Panc1 (cell line): ENCODE data around the gene CNKSR2. TPM values are rescaled to one million over a fixed set of nuclear protein-coding genes. Genes with fewer than 3 reads are reported as not detected.

Experiments
- ATAC-seq: fragments of 200-7000 bp; cut with Tn5 transposase; 2 replicates; pipeline ENCODE4 v1.9.1; 2020; ENCODE audit warnings: mild to moderate bottlenecking, moderate library complexity
- BruUV-seq: library from RNA; stranded (reverse); fragments of 400-500 nt; replicated peaks from 2 replicates; lab custom pipeline; 2021; lab: Mats Ljungman, UMichigan
- CTCF ChIA-PET: fragments of 300-600 bp; sonication (Branson Sonifier 250); formaldehyde crosslinking; loops from one replicate; lab custom pipeline; 2022; ENCODE audit warnings: antibody characterized with exemption; lab: Charles Lee
- POLR2A ChIA-PET: fragments of 300-600 bp; sonication (Branson Sonifier 250); formaldehyde crosslinking; loops from one replicate; lab custom pipeline; 2022; ENCODE audit warnings: antibody characterized with exemption; lab: Charles Lee
- DNase-seq: peaks from one replicate; pipeline ENCODE4 v3.0.0-alpha.2; 2010; ENCODE audit warnings: low read depth, low spot score
- H3K27ac ChIP-seq: 2 replicates; pipeline ENCODE4 v1.5.1; 2011; ENCODE audit warnings: mild to moderate bottlenecking, low read length, inconsistent platforms
- H3K27me3 ChIP-seq: fragments of 200-500 bp; sonication (Bioruptor generic); 2 replicates; pipeline ENCODE4 v1.6.0; 2014; ENCODE audit warnings: low read length, inconsistent platforms; ENCODE audit not compliant: control insufficient read depth, insufficient read depth
- H3K36me3 ChIP-seq: fragments of 200-500 bp; sonication (Bioruptor generic); 2 replicates; pipeline ENCODE4 v1.5.1; 2014; ENCODE audit warnings: inconsistent platforms, mild to moderate bottlenecking, low read length, moderate library complexity; ENCODE audit not compliant: control insufficient read depth, insufficient read depth
- H3K4me1 ChIP-seq: 2 replicates; pipeline ENCODE4 v1.5.1; 2011; ENCODE audit warnings: inconsistent platforms, mild to moderate bottlenecking, low read length, moderate library complexity; ENCODE audit not compliant: control insufficient read depth, insufficient read depth
- H3K4me3 ChIP-seq, 2 experiments: 2 replicates each; pipeline ENCODE4 v1.5.1; 2011 to 2012; ENCODE audit warnings: low read depth in 2 of 2, low read length in 2 of 2, mild to moderate bottlenecking in 2 of 2, inconsistent platforms in 1 of 2, moderate library complexity in 1 of 2
- H3K9me3 ChIP-seq: fragments of 200-500 bp; sonication (Bioruptor generic); 2 replicates; pipeline ENCODE4 v1.5.1; 2014; ENCODE audit warnings: low read depth, mild to moderate bottlenecking, inconsistent platforms, low read length, moderate library complexity; ENCODE audit not compliant: control insufficient read depth, insufficient read depth
- POLR2AphosphoS5 ChIP-seq: IDR thresholded peaks from 2 replicates; pipeline ENCODE4 v1.6.1; 2012; ENCODE audit warnings: mild to moderate bottlenecking, low read depth, low read length, moderate library complexity
- SIN3A ChIP-seq: IDR thresholded peaks from 2 replicates; pipeline ENCODE4 v1.6.1; 2012; ENCODE audit warnings: low read depth, mild to moderate bottlenecking, low read length, moderate library complexity, borderline replicate concordance; ENCODE audit not compliant: insufficient read depth
- TCF7L2 ChIP-seq: IDR thresholded peaks from 2 replicates; pipeline ENCODE4 v1.6.1; 2011; ENCODE audit warnings: mild to moderate bottlenecking, low read depth, low read length, inconsistent platforms
- in situ Hi-C: cut with HindIII; loops from 2 replicates; pipeline ENCODE4 v1.10.0; 2016; ENCODE audit warnings: low sequenced_read_pairs, low pct_unique_long_range_greater_than_20kb
- intact Hi-C: fragments of 100-400 bp; cut with micrococcal nuclease; formaldehyde crosslinking; loops from one replicate; pipeline ENCODE4 v1.10.0; 2022; ENCODE audit not compliant: unreplicated experiment
- total RNA-seq: library from RNA; stranded (reverse); gene quantifications from one replicate; pipeline ENCODE4 v1.2.1, GENCODE V29; 2021; ENCODE audit not compliant: unreplicated experiment
- TF ChIP-seq, protein P1 (sequence below), 2 experiments: IDR thresholded peaks; 2 replicates each; pipeline ENCODE4 v1.6.1; 2011 to 2012; ENCODE audit warnings: low read depth in 2 of 2, control low read depth in 1 of 2, low read length in 1 of 2, mild to moderate bottlenecking in 1 of 2, moderate library complexity in 1 of 2; ENCODE audit not compliant: insufficient read depth in 1 of 2
- TF ChIP-seq, protein P2 (sequence below): fragments of 450-650 bp; IDR thresholded peaks from 2 replicates; pipeline ENCODE4 v1.5.1; 2017; ENCODE audit warnings: mild to moderate bottlenecking

Gene CNKSR2
- total RNA-seq, 1 experiment from 2014 or later, result not detected

DNA sequence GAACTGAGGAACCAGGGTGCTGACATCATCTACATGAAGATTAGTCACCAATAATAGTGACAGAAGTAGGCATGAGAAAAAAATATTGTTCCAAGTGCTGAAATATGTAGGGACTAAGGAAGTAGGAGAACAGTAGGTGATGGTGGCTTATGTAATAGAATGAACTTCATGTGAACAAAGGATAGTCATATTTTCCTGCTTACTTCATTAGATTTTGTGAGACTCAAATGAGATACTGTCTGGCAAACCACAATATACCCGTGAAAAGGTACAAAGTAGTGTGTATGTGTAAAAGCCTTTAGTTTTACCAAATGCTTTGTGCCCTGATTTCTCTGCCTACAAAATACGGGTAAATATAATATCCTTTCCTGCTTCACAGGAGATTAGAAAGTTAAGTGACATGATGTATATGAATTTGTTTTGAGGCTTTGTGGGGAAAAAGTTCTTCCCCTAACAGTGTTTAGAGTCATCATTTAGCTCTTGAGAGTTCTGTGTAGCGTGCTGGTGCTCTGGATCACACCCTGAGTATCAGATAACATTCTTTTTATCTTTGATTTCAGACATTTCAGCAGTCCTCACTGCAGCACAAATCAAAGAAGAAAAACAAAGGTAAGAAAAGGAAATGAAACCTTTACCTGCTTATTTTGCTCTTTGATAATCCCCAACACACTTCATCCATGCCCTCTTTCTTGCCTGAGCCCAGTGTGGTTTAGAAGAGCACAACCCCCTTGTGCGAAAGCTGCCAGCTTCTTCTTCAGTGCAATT lies 216.0 kb downstream of the CNKSR2 start:
- no TSS peak for BruUV-seq

DNA sequence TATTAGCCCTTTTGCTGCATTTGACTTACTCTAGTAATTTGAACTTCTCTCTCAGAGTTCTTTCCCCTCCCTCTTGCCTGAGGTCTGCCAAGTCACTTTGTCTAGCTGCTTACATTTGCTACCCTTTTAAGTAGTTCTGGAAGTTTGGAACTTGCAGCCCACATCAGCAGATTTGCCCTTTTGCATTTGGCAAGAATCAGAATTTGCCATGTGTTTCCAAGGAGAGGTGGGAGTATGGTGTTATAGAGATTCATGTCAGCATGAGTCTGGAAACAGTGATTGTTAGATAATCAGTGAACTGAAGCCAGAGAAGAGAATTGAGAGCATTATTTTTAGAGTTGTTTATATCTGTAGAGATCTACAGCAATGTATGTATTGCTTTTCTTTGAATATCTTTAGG lies 231.8 kb downstream of the CNKSR2 start:
- BruUV-seq, result no TSS peak
- H3K27ac ChIP-seq, result no peak overlapping the region
- H3K27me3 ChIP-seq, result no peaks in the 10 kb centered on the region
- in situ Hi-C loops (no loop called here), intact Hi-C loops (no loop called here)
- ATAC-seq (no peak), DNase-seq (no peak)
- ChIA-PET CTCF (no interaction called here), POLR2A (no interaction called here)
- H3K36me3 ChIP-seq, result no peaks in the 10 kb centered on the region
- no peaks in the 10 kb centered on the region for H3K4me1 ChIP-seq
- H3K9me3 ChIP-seq, result no peaks in the 10 kb centered on the region
- TF ChIP-seq TCF7L2, result no peak
- no peak for TF ChIP-seq POLR2AphosphoS5
- TF ChIP-seq SIN3A, result no peak
- TF ChIP-seq, protein P1, sequence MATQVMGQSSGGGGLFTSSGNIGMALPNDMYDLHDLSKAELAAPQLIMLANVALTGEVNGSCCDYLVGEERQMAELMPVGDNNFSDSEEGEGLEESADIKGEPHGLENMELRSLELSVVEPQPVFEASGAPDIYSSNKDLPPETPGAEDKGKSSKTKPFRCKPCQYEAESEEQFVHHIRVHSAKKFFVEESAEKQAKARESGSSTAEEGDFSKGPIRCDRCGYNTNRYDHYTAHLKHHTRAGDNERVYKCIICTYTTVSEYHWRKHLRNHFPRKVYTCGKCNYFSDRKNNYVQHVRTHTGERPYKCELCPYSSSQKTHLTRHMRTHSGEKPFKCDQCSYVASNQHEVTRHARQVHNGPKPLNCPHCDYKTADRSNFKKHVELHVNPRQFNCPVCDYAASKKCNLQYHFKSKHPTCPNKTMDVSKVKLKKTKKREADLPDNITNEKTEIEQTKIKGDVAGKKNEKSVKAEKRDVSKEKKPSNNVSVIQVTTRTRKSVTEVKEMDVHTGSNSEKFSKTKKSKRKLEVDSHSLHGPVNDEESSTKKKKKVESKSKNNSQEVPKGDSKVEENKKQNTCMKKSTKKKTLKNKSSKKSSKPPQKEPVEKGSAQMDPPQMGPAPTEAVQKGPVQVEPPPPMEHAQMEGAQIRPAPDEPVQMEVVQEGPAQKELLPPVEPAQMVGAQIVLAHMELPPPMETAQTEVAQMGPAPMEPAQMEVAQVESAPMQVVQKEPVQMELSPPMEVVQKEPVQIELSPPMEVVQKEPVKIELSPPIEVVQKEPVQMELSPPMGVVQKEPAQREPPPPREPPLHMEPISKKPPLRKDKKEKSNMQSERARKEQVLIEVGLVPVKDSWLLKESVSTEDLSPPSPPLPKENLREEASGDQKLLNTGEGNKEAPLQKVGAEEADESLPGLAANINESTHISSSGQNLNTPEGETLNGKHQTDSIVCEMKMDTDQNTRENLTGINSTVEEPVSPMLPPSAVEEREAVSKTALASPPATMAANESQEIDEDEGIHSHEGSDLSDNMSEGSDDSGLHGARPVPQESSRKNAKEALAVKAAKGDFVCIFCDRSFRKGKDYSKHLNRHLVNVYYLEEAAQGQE (IDR thresholded peaks at IDR 0.05; ENCODE audit: insufficient read depth in 1 of 2, low read depth in 2 of 2, low read length in 1 of 2), result no peak
- TF ChIP-seq, protein P2, sequence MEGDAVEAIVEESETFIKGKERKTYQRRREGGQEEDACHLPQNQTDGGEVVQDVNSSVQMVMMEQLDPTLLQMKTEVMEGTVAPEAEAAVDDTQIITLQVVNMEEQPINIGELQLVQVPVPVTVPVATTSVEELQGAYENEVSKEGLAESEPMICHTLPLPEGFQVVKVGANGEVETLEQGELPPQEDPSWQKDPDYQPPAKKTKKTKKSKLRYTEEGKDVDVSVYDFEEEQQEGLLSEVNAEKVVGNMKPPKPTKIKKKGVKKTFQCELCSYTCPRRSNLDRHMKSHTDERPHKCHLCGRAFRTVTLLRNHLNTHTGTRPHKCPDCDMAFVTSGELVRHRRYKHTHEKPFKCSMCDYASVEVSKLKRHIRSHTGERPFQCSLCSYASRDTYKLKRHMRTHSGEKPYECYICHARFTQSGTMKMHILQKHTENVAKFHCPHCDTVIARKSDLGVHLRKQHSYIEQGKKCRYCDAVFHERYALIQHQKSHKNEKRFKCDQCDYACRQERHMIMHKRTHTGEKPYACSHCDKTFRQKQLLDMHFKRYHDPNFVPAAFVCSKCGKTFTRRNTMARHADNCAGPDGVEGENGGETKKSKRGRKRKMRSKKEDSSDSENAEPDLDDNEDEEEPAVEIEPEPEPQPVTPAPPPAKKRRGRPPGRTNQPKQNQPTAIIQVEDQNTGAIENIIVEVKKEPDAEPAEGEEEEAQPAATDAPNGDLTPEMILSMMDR, result no peak
- H3K4me3 ChIP-seq, result no peak overlapping the region

More for the DNA sequence above, 216.0 kb downstream of the CNKSR2 start:
- Histone ChIP-seq H3K36me3 (no peaks in the 10 kb centered on the region), H3K27me3 (no peaks in the 10 kb centered on the region), H3K4me1 (no peaks in the 10 kb centered on the region), H3K27ac (no peak overlapping the region), H3K4me3 (no peak overlapping the region), H3K9me3 (no peaks in the 10 kb centered on the region)
- ATAC-seq, result no peak
- no peak for DNase-seq
- TF ChIP-seq SIN3A, result no peak
- TF ChIP-seq TCF7L2, result no peak
- TF ChIP-seq, protein P2, result no peak
- TF ChIP-seq, protein P1 (IDR thresholded peaks at IDR 0.05; ENCODE audit: insufficient read depth in 1 of 2, low read depth in 2 of 2, low read length in 1 of 2), result no peak
- TF ChIP-seq POLR2AphosphoS5, result no peak
- in situ Hi-C loops, result no loop called here
- CTCF ChIA-PET, result no interaction called here
- intact Hi-C loops, result no loop called here
- POLR2A ChIA-PET, result no interaction called here
